Naive B cell (primary cell): ENCODE results near the gene USP20. TPM values are rescaled to one million over a fixed set of nuclear protein-coding genes. Genes with fewer than 3 reads are reported as not detected.

Experiments used
- ATAC-seq, 2 donors: fragments of 150-1000 bp; cut with Tn5 transposase; 2 replicates each; pipeline ENCODE4 v1.10.0; 2021; ENCODE audit warnings: low read depth in 2 of 2, mild to moderate bottlenecking in 2 of 2, moderate library complexity in 2 of 2
- DNase-seq: peaks from one replicate; pipeline ENCODE4 v3.0.0; 2022
- H3K27ac Mint-ChIP-seq, 6 donors: one replicate each; pipeline ENCODE4 v1.8.0; 2020 to 2022; ENCODE audit warnings: mild to moderate bottlenecking in 6 of 6, mixed read lengths in 6 of 6, moderate library complexity in 5 of 6, inconsistent platforms in 2 of 6
- H3K27me3 Mint-ChIP-seq, 3 donors: one replicate each; pipeline ENCODE4 v1.8.0; 2021 to 2022; ENCODE audit warnings: mixed read lengths in 3 of 3, mild to moderate bottlenecking in 1 of 3
- H3K36me3 Mint-ChIP-seq, 2 donors: one replicate each; pipeline ENCODE4 v1.8.0; 2020 to 2022; ENCODE audit warnings: mixed read lengths in 2 of 2, inconsistent platforms in 1 of 2, mild to moderate bottlenecking in 1 of 2
- H3K4me1 Mint-ChIP-seq, 3 donors: one replicate each; pipeline ENCODE4 v1.8.0; 2020 to 2022; ENCODE audit warnings: mixed read lengths in 3 of 3, inconsistent platforms in 1 of 3, mild to moderate bottlenecking in 1 of 3, moderate library complexity in 1 of 3
- H3K4me3 Mint-ChIP-seq, 8 donors: one replicate each; pipeline ENCODE4 v1.8.0; 2020 to 2022; ENCODE audit warnings: mild to moderate bottlenecking in 8 of 8, mixed read lengths in 8 of 8, moderate library complexity in 8 of 8, inconsistent platforms in 2 of 8
- H3K9me3 Mint-ChIP-seq, 7 donors: one replicate each; pipeline ENCODE4 v1.8.0; 2020 to 2022; ENCODE audit warnings: mixed read lengths in 7 of 7, mild to moderate bottlenecking in 5 of 7, inconsistent platforms in 2 of 7, moderate library complexity in 1 of 7
- polyA plus RNA-seq, 6 donors: library from polyadenylated mRNA; unstranded; fragments of 300-500 nt; fragmentation: Illumina TruSeq; gene quantifications; one replicate each; pipeline ENCODE4 v1.2.3, GENCODE V29; 2021; ENCODE audit warnings: low read depth in 6 of 6

The USP20 gene
- polyA plus RNA-seq, 6 donors from 2014 or later, result 12.7 to 23.9 (median 14.9) TPM

DNA sequence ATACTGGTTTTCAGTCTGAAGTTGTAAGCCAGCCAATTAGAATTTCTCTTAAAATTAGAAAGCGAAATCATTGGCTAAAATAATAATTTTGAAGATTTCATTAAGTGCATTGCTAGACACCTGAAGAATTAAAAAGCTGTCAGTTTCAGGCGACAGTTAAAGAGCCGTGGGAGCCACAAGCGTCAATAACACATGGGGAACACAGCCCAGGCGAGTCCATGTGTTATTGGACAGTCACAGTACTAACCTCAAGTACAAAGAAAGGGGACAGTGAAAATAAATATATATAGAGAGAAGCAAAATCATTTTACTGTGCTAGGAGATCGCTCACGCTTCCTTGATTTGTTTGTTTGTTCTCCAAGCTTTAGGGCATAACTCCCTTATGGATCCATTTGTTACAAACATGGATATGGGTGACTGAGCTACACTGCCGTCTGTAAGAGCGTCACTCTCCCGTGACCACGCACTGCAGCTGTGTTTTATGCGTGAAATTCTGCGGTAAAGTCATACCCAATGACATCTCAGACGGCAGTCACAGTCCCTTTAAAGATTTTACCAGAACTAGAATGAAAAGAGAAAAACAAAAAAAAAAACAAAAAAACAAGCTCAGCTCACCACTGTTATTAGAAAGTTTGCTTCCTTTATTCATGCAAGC, 83.2 kb downstream of the USP20 start:
- H3K4me1 Mint-ChIP-seq, result peaks cover 7 to 27% (median 12%) of the 10 kb centered on the region in 3 donors
- peak overlapping the region in 1 of 8 donors; percentile 34 for H3K4me3 Mint-ChIP-seq
- DNase-seq (no peak), ATAC-seq (peak in 1 of 2 donors; percentile 67)
- no peaks in the 10 kb centered on the region for H3K9me3 Mint-ChIP-seq
- H3K36me3 Mint-ChIP-seq, result peaks cover 4 to 15% of the 10 kb centered on the region in 2 donors
- H3K27ac Mint-ChIP-seq, result peak overlapping the region in 5 of 6 donors; percentile 69 to 94 (median 86)
- H3K27me3 Mint-ChIP-seq, result no peaks in the 10 kb centered on the region

DNA sequence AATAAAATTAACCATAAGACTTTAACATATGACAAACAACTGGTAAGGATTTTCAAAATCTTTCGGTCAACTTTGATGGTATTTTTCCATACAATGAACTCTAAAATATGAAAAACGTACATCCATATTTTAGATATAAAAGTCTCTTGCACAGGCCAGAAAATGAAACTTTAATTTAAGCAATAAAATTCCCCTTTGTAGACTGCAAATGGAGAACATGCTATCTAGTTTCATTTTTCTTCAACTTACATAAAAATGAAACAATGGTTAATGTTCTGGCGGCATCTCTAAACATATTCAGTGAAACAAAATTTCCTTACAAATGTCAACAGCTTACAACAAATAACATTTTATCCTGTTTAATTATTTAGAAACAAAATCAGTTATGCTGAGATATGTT, 84.0 kb downstream of the USP20 start:
- ATAC-seq (peak in 1 of 2 donors; percentile 56), DNase-seq (no peak)
- Mint-ChIP-seq H3K4me3 (peak overlapping the region in 1 of 8 donors; percentile 20), H3K27me3 (no peaks in the 10 kb centered on the region), H3K36me3 (peaks cover 5 to 21% of the 10 kb centered on the region in 2 donors), H3K27ac (peak overlapping the region in 4 of 6 donors; percentile 41 to 94 (median 84)), H3K4me1 (peaks cover 14 to 30% (median 17%) of the 10 kb centered on the region in 3 donors), H3K9me3 (no peaks in the 10 kb centered on the region)

DNA sequence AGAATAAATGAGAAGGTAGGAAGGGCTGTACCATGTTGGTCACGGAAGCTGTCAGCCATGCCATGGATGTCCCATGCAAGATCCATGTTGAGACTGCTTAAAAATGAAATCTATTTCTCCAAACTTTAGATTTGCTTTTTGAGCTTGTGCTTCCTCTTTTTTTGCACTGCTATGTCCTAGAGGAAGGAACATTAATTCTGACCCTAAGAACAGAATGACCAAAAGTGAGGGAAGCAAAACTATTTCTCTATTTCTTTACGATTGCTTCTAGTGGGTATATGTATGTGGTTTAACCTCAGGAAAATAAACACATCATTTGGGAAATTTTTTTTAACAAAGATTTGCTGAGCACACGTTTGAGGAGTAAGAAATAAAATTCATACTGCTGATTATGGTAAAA, 84.6 kb downstream of the USP20 start:
- Mint-ChIP-seq H3K27me3 (no peaks in the 10 kb centered on the region), H3K36me3 (peaks cover 8 to 21% of the 10 kb centered on the region in 2 donors), H3K9me3 (no peaks in the 10 kb centered on the region), H3K27ac (peak overlapping the region in 3 of 6 donors; percentile 41 to 94 (median 77)), H3K4me1 (peaks cover 15 to 30% (median 17%) of the 10 kb centered on the region in 3 donors), H3K4me3 (peak overlapping the region in 1 of 8 donors; percentile 20)
- peak in 1 of 2 donors; percentile 25 for ATAC-seq
- no peak for DNase-seq

DNA sequence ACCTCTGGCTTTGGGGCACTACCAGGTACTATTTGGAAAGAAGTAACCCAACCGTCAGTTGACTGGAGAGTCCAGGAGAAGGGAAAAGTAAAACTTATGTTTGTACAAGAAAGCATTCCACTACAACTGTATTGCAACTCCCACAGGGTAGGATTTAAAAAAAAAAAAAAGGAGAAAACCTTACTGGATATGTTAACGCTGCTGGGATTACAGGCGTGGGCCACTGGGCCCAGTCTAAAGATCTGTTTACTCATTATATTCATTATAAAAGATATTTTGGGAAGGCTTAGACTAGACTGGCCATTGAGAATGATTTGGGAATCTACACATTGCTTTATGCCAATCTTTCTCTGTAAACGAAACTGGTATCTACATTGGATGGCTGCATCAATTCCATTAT, 86.6 kb downstream of the USP20 start:
- H3K36me3 Mint-ChIP-seq, result peaks cover 8 to 14% of the 10 kb centered on the region in 2 donors
- no peak for ATAC-seq

DNA sequence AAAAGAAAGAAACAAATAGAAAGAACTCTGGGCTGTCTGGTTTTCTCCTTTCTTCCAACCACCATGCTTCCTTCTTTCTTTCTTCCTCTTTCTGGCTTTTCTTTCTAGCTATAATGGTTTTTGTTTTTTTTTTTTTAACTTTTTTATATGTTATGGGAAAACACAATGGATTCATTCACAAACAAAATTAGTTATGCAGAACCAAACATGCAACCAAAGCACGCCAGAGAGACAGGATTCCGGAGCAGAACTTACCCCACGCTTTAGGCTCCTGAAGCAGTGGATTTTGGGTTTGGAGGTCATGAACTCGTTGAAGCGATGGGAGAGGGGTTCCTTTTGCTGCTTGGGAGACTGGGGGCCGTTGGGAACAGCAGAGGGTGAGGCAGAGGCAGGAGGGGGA, 88.3 kb downstream of the USP20 start:
- H3K27ac Mint-ChIP-seq, result peak overlapping the region in 2 of 6 donors; percentile 59 to 61
- DNase-seq, result no peak
- peaks cover 8 to 10% of the 10 kb centered on the region in 2 donors for H3K36me3 Mint-ChIP-seq
- H3K4me3 Mint-ChIP-seq, result no peak overlapping the region
- H3K9me3 Mint-ChIP-seq, result no peaks in the 10 kb centered on the region
- ATAC-seq, result no peak
- H3K4me1 Mint-ChIP-seq, result peaks cover 12 to 29% (median 12%) of the 10 kb centered on the region in 3 donors
- H3K27me3 Mint-ChIP-seq, result no peaks in the 10 kb centered on the region

More for the DNA sequence above, 86.6 kb downstream of the USP20 start:
- H3K9me3 Mint-ChIP-seq, result no peaks in the 10 kb centered on the region
- peaks cover 14 to 33% (median 15%) of the 10 kb centered on the region in 3 donors for H3K4me1 Mint-ChIP-seq
- H3K27ac Mint-ChIP-seq, result peak overlapping the region in 1 of 6 donors; percentile 39
- no peak overlapping the region for H3K4me3 Mint-ChIP-seq
- no peak for DNase-seq
- no peaks in the 10 kb centered on the region for H3K27me3 Mint-ChIP-seq

DNA sequence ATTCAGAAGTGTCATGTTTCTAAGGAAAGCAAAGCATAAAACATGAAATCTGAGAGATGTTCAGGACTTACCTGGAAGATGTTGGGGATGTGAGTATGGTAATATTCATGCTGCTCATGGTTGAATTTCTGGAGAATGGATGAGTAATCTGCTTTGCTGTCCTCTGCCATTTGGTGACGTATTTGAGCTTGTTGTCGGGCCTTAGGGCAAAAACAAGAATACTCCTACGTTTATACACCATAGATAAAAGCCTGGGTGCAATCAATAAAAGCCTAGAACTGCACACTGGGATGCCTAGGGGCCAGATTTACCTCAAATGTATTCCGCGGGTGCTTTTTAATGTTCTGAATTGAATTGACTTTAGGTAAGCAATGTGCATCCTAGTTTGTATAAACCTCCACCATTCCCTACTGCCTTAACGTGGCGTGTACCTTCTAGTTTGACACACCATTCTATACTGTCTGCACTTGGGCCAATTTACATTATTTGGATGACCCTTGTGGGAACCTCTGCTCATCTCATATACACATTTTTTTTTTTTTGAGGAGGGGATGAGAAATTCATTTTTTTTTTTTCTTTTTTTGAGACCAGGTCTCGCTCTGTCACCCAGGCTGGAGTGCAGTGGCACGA, 94.4 kb downstream of the USP20 start:
- H3K4me1 Mint-ChIP-seq, result peaks cover 22 to 37% (median 33%) of the 10 kb centered on the region in 3 donors
- no peak overlapping the region for H3K27ac Mint-ChIP-seq
- H3K4me3 Mint-ChIP-seq, result peak overlapping the region in 1 of 8 donors; percentile 12
- ATAC-seq, result no peak
- H3K9me3 Mint-ChIP-seq, result no peaks in the 10 kb centered on the region
- H3K36me3 Mint-ChIP-seq, result peaks cover 6 to 8% of the 10 kb centered on the region in 2 donors
- DNase-seq, result no peak
- H3K27me3 Mint-ChIP-seq, result no peaks in the 10 kb centered on the region

DNA sequence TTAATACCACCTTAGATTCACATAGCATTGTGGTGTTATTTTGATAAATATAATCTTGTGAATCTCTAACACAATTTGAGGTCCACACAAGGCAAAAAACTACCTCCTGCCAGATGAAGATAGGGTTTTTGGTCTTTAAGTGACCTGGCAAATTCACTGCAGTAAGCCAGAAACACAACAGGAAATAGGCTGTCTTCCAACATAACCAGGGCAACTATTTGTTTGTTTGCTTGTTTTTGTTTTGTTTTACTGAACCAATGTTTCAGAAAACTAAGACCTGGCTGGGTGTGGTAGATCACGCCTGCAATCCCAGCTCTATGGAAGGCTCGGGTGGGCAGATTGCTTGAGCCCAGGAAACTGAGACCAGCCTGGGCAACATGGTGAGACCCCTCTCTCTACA, 95.5 kb downstream of the USP20 start:
- Mint-ChIP-seq H3K4me1 (peaks cover 22 to 42% (median 34%) of the 10 kb centered on the region in 3 donors), H3K4me3 (peak overlapping the region in 1 of 8 donors; percentile 59), H3K27me3 (no peaks in the 10 kb centered on the region), H3K27ac (peak overlapping the region in 1 of 6 donors; percentile 36), H3K9me3 (no peaks in the 10 kb centered on the region), H3K36me3 (peaks cover 6 to 8% of the 10 kb centered on the region in 2 donors)
- DNase-seq (no peak), ATAC-seq (no peak)

Other genes with a start within 250 kb of the USP20 start
- not detected for gene C9orf50, start 214.4 kb upstream of the USP20 start, polyA plus RNA-seq
- 10 to 100 TPM; 30.3 to 57.7 (median 35.4) TPM for gene NTMT1, start 209.3 kb upstream of the USP20 start, polyA plus RNA-seq
- 10 to 100 TPM; 13.3 to 23.4 (median 16.5) TPM for gene ASB6, start 193.3 kb upstream of the USP20 start, polyA plus RNA-seq
- gene PRRX2, start 169.8 kb upstream of the USP20 start, polyA plus RNA-seq, result not detected
- gene PTGES, start 82.4 kb upstream of the USP20 start, polyA plus RNA-seq, result not detected
- 10 to 100 TPM in 4 of 6 donors, 1 to 10 TPM in 2; 8.2 to 26.0 (median 12.3) TPM for gene TOR1B, start 32.3 kb upstream of the USP20 start, polyA plus RNA-seq
- gene TOR1A, start 11.3 kb upstream of the USP20 start, polyA plus RNA-seq, result 10 to 100 TPM; 47.1 to 70.0 (median 62.7) TPM
- 100 to 1,000 TPM; 100 to 148 (median 120) TPM for gene C9orf78, start 183 bp upstream of the USP20 start, polyA plus RNA-seq
- 100 to 1,000 TPM; 103 to 178 (median 154) TPM for gene FNBP1, start 207.7 kb downstream of the USP20 start, polyA plus RNA-seq
- gene GPR107, start 218.4 kb downstream of the USP20 start, polyA plus RNA-seq, result 1 to 10 TPM in 5 of 6 donors, under 1 TPM in 1; 0.27 to 4.4 (median 3.4) TPM